T-helper 17 cell (primary cell): ENCODE data around the gene TRAK1. TPM values are rescaled to one million over a fixed set of nuclear protein-coding genes. Genes with fewer than 3 reads are reported as not detected.

Experiments used
- ATAC-seq: fragments of 150-1000 bp; cut with Tn5 transposase; 2 replicates; pipeline ENCODE4 v1.10.0; 2021; ENCODE audit warnings: mild to moderate bottlenecking, moderate library complexity
- DNase-seq, 3 donors: peaks; one replicate each; pipeline versions ENCODE4 v3.0.0 to v3.0.0-alpha.2; 2020 to 2021
- H3K9me3 ChIP-seq: one replicate; pipeline ENCODE4 v1.7.0; 2013; ENCODE audit warnings: low read length, mild to moderate bottlenecking; ENCODE audit not compliant: control insufficient read depth, poor library complexity, severe bottlenecking
- H3K27ac Mint-ChIP-seq: one replicate; pipeline ENCODE4 v1.8.0; 2022; ENCODE audit warnings: mild to moderate bottlenecking, moderate library complexity, mixed read lengths
- H3K27me3 Mint-ChIP-seq: one replicate; pipeline ENCODE4 v1.8.0; 2022; ENCODE audit warnings: mixed read lengths
- H3K36me3 Mint-ChIP-seq: one replicate; pipeline ENCODE4 v1.8.0; 2022; ENCODE audit warnings: low read depth, mixed read lengths
- H3K4me1 Mint-ChIP-seq: one replicate; pipeline ENCODE4 v1.8.0; 2022; ENCODE audit warnings: mild to moderate bottlenecking, mixed read lengths
- H3K4me3 Mint-ChIP-seq: one replicate; pipeline ENCODE4 v1.8.0; 2022; ENCODE audit warnings: mild to moderate bottlenecking, moderate library complexity, mixed read lengths
- total RNA-seq, 4 donors: library from RNA in 2 of 4; stranded (reverse) in 2 of 4; gene quantifications; one replicate each; pipeline ENCODE4 v1.2.3 and lab custom pipeline; 2022 to 2026

TRAK1 gene
- total RNA-seq, 2 donors from 2014 or later, result 22.6 to 23.8 TPM

- H3K4me3 Mint-ChIP-seq, result no peak overlapping the region
- H3K27ac Mint-ChIP-seq, result no peak overlapping the region
- H3K4me1 Mint-ChIP-seq, result peaks cover 24% of the 10 kb centered on the region
- H3K36me3 Mint-ChIP-seq, result no peaks in the 10 kb centered on the region
- no peak for DNase-seq
- H3K27me3 Mint-ChIP-seq, result no peaks in the 10 kb centered on the region
- no peak for ATAC-seq
- no peaks in the 10 kb centered on the region for H3K9me3 ChIP-seq
Measured at GRCh38 chr3:42115215-42115614, 24.1 kb downstream of the TRAK1 start.

- Mint-ChIP-seq H3K4me3 (no peak overlapping the region), H3K27ac (peak overlapping the region; percentile 14), H3K36me3 (no peaks in the 10 kb centered on the region), H3K4me1 (peaks cover 26% of the 10 kb centered on the region), H3K27me3 (no peaks in the 10 kb centered on the region)
- H3K9me3 ChIP-seq, result no peaks in the 10 kb centered on the region
- no peak for DNase-seq
- no peak for ATAC-seq
Measured at GRCh38 chr3:42115946-42116345, 24.8 kb downstream of the TRAK1 start.

- ATAC-seq (no peak), DNase-seq (no peak)
- H3K27ac Mint-ChIP-seq, result peak overlapping the region; percentile 14
- no peak overlapping the region for H3K4me3 Mint-ChIP-seq
- no peaks in the 10 kb centered on the region for H3K36me3 Mint-ChIP-seq
- H3K27me3 Mint-ChIP-seq, result no peaks in the 10 kb centered on the region
- H3K4me1 Mint-ChIP-seq, result peaks cover 26% of the 10 kb centered on the region
- no peaks in the 10 kb centered on the region for H3K9me3 ChIP-seq
Measured at GRCh38 chr3:42116466-42116865, 25.3 kb downstream of the TRAK1 start.

- H3K4me1 Mint-ChIP-seq, result peaks cover 26% of the 10 kb centered on the region
- H3K27me3 Mint-ChIP-seq, result no peaks in the 10 kb centered on the region
- H3K36me3 Mint-ChIP-seq, result no peaks in the 10 kb centered on the region
- no peak overlapping the region for H3K4me3 Mint-ChIP-seq
- H3K27ac Mint-ChIP-seq, result peak overlapping the region; percentile 68
- H3K9me3 ChIP-seq, result no peaks in the 10 kb centered on the region
- no peak for ATAC-seq
- DNase-seq, result no peak
Measured at GRCh38 chr3:42117175-42118008, 26.2 kb downstream of the TRAK1 start.

GRCh38 chr3:42118762-42119361 lies 27.7 kb downstream of the TRAK1 start:
- no peaks in the 10 kb centered on the region for H3K9me3 ChIP-seq
- H3K4me1 Mint-ChIP-seq, result peaks cover 32% of the 10 kb centered on the region
- H3K27ac Mint-ChIP-seq, result peak overlapping the region; percentile 84
- DNase-seq (no peak), ATAC-seq (no peak)
- no peaks in the 10 kb centered on the region for H3K27me3 Mint-ChIP-seq
- H3K36me3 Mint-ChIP-seq, result no peaks in the 10 kb centered on the region
- H3K4me3 Mint-ChIP-seq, result no peak overlapping the region

GRCh38 chr3:42119561-42120355 lies 28.6 kb downstream of the TRAK1 start:
- no peaks in the 10 kb centered on the region for H3K27me3 Mint-ChIP-seq
- no peaks in the 10 kb centered on the region for H3K9me3 ChIP-seq
- ATAC-seq (no peak), DNase-seq (no peak)
- H3K36me3 Mint-ChIP-seq, result no peaks in the 10 kb centered on the region
- H3K27ac Mint-ChIP-seq, result peak overlapping the region; percentile 84
- peaks cover 31% of the 10 kb centered on the region for H3K4me1 Mint-ChIP-seq
- no peak overlapping the region for H3K4me3 Mint-ChIP-seq

GRCh38 chr3:42120866-42121265 lies 29.7 kb downstream of the TRAK1 start:
- Mint-ChIP-seq H3K27ac (no peak overlapping the region), H3K36me3 (no peaks in the 10 kb centered on the region), H3K4me1 (peaks cover 28% of the 10 kb centered on the region), H3K27me3 (no peaks in the 10 kb centered on the region), H3K4me3 (no peak overlapping the region)
- ATAC-seq, result no peak
- no peaks in the 10 kb centered on the region for H3K9me3 ChIP-seq
- no peak for DNase-seq

- Mint-ChIP-seq H3K27me3 (no peaks in the 10 kb centered on the region), H3K27ac (no peak overlapping the region), H3K36me3 (no peaks in the 10 kb centered on the region), H3K4me3 (no peak overlapping the region), H3K4me1 (peaks cover 26% of the 10 kb centered on the region)
- DNase-seq (no peak), ATAC-seq (no peak)
- no peaks in the 10 kb centered on the region for H3K9me3 ChIP-seq
Measured at GRCh38 chr3:42122261-42123011, 31.3 kb downstream of the TRAK1 start.

GRCh38 chr3:42123012-42123581 lies 31.9 kb downstream of the TRAK1 start:
- H3K9me3 ChIP-seq, result no peaks in the 10 kb centered on the region
- no peak for ATAC-seq
- H3K27me3 Mint-ChIP-seq, result no peaks in the 10 kb centered on the region
- peak overlapping the region; percentile 47 for H3K27ac Mint-ChIP-seq
- H3K4me1 Mint-ChIP-seq, result peaks cover 22% of the 10 kb centered on the region
- H3K4me3 Mint-ChIP-seq, result no peak overlapping the region
- no peaks in the 10 kb centered on the region for H3K36me3 Mint-ChIP-seq
- DNase-seq, result no peak

- Mint-ChIP-seq H3K36me3 (no peaks in the 10 kb centered on the region), H3K4me1 (peaks cover 20% of the 10 kb centered on the region), H3K27ac (peak overlapping the region; percentile 47), H3K27me3 (no peaks in the 10 kb centered on the region), H3K4me3 (no peak overlapping the region)
- DNase-seq (no peak), ATAC-seq (no peak)
- H3K9me3 ChIP-seq, result no peaks in the 10 kb centered on the region
Measured at GRCh38 chr3:42123824-42124658, 32.9 kb downstream of the TRAK1 start.

GRCh38 chr3:42127226-42127625 lies 36.1 kb downstream of the TRAK1 start:
- no peaks in the 10 kb centered on the region for H3K9me3 ChIP-seq
- Mint-ChIP-seq H3K27me3 (no peaks in the 10 kb centered on the region), H3K36me3 (no peaks in the 10 kb centered on the region), H3K4me3 (no peak overlapping the region), H3K27ac (no peak overlapping the region), H3K4me1 (peaks cover 13% of the 10 kb centered on the region)
- DNase-seq, result no peak
- no peak for ATAC-seq

GRCh38 chr3:42128526-42128925 lies 37.4 kb downstream of the TRAK1 start:
- H3K4me1 Mint-ChIP-seq, result peaks cover 10% of the 10 kb centered on the region
- ATAC-seq (no peak), DNase-seq (no peak)
- peaks cover 2% of the 10 kb centered on the region for H3K36me3 Mint-ChIP-seq
- H3K27ac Mint-ChIP-seq, result no peak overlapping the region
- no peaks in the 10 kb centered on the region for H3K27me3 Mint-ChIP-seq
- no peak overlapping the region for H3K4me3 Mint-ChIP-seq
- H3K9me3 ChIP-seq, result no peaks in the 10 kb centered on the region
